Renal cortical epithelial cell (primary cell): ENCODE measurements around the gene NUP93. TPM values are rescaled to one million over a fixed set of nuclear protein-coding genes. Genes with fewer than 3 reads are reported as not detected.

Experiments
- DNase-seq: peaks from one replicate; pipeline ENCODE4 v3.0.0-alpha.2; 2011; ENCODE audit warnings: low read depth
- total RNA-seq: library from RNA; depleted of rRNA; stranded (reverse); fragments of >200 nt; gene quantifications from 2 replicates; pipeline ENCODE4 v1.2.3, GENCODE V29; 2014

NUP93 gene
- total RNA-seq, 1 donor from 2014 or later: 72.3 TPM

GRCh38 chr16:56815721-56816120 lies 85.8 kb downstream of the NUP93 start:
- DNase-seq: no peak

- DNase-seq: no peak
Observed at GRCh38 chr16:56817056-56817455, 87.1 kb downstream of the NUP93 start.

- DNase-seq: no peak
Observed at GRCh38 chr16:56817938-56818337, 88.0 kb downstream of the NUP93 start.

- DNase-seq: no peak
Observed at GRCh38 chr16:56823081-56823733, 93.3 kb downstream of the NUP93 start.

- DNase-seq: no peak
Observed at GRCh38 chr16:56824331-56824730, 94.4 kb downstream of the NUP93 start.

- DNase-seq: no peak
Observed at GRCh38 chr16:56824804-56825203, 94.9 kb downstream of the NUP93 start.

- DNase-seq: no peak
Observed at GRCh38 chr16:56825826-56826225, 95.9 kb downstream of the NUP93 start.

- DNase-seq: peak; percentile 71
Observed at GRCh38 chr16:56828647-56829046, 98.7 kb downstream of the NUP93 start.

GRCh38 chr16:56830669-56831068 lies 100.7 kb downstream of the NUP93 start:
- no peak for DNase-seq

GRCh38 chr16:56832768-56833167 lies 102.8 kb downstream of the NUP93 start:
- no peak for DNase-seq

GRCh38 chr16:56833243-56833970 lies 103.5 kb downstream of the NUP93 start:
- DNase-seq: no peak

GRCh38 chr16:56835320-56835719 lies 105.4 kb downstream of the NUP93 start:
- no peak for DNase-seq

- DNase-seq: no peak
Observed at GRCh38 chr16:56836410-56837230, 106.7 kb downstream of the NUP93 start.

- DNase-seq: peak; percentile 40
Observed at GRCh38 chr16:56838622-56839337, 108.9 kb downstream of the NUP93 start.

GRCh38 chr16:56841233-56841632 lies 111.3 kb downstream of the NUP93 start:
- no peak for DNase-seq

- no peak for DNase-seq
Observed at GRCh38 chr16:56841659-56842058, 111.7 kb downstream of the NUP93 start.

GRCh38 chr16:56842133-56842532 lies 112.2 kb downstream of the NUP93 start:
- DNase-seq: no peak

GRCh38 chr16:56844056-56844455 lies 114.1 kb downstream of the NUP93 start:
- DNase-seq: no peak

GRCh38 chr16:56847173-56847910 lies 117.4 kb downstream of the NUP93 start:
- DNase-seq: no peak

- DNase-seq: peak; percentile 91
Observed at GRCh38 chr16:56848029-56848936, 118.4 kb downstream of the NUP93 start.
